GM18519 (cell line): ENCODE data around the gene CPNE1.
"Not testable (repeated sequence)": the region's sequence is repeated elsewhere in the genome, so short reads cannot be mapped to it uniquely, and the experiment has no call there.

ENCODE experiments used
- ATAC-seq: cut with Tn5 transposase; IDR thresholded peaks from one replicate; pipeline ENCODE4 v1.9.1; 2021; ENCODE audit warnings: mild to moderate bottlenecking, moderate library complexity; ENCODE audit not compliant: unreplicated experiment, low FRiP score

CPNE1 gene

GRCh38 chr20:35698298-35699126, 33.8 kb upstream of the CPNE1 start:
- no peak for ATAC-seq

GRCh38 chr20:35697696-35698297, 33.1 kb upstream of the CPNE1 start:
- ATAC-seq: no peak

GRCh38 chr20:35695978-35696377, 31.3 kb upstream of the CPNE1 start:
- ATAC-seq: no peak

GRCh38 chr20:35695245-35695749, 30.6 kb upstream of the CPNE1 start:
- no peak for ATAC-seq

- no peak for ATAC-seq
Observed at GRCh38 chr20:35690265-35690664, 25.6 kb upstream of the CPNE1 start.

GRCh38 chr20:35686872-35687271, 22.2 kb upstream of the CPNE1 start:
- not testable (repeated sequence) for ATAC-seq

- ATAC-seq: not testable (repeated sequence)
Observed at GRCh38 chr20:35685368-35685767, 20.7 kb upstream of the CPNE1 start.

- no peak for ATAC-seq
Observed at GRCh38 chr20:35681960-35682359, 17.3 kb upstream of the CPNE1 start.

GRCh38 chr20:35680452-35681183, 15.9 kb upstream of the CPNE1 start:
- no peak for ATAC-seq

GRCh38 chr20:35674921-35675320, 10.2 kb upstream of the CPNE1 start:
- no peak for ATAC-seq

GRCh38 chr20:35673884-35674283, 9.2 kb upstream of the CPNE1 start:
- ATAC-seq: no peak

GRCh38 chr20:35669681-35670080, 5.0 kb upstream of the CPNE1 start:
- ATAC-seq: no peak

- ATAC-seq: no peak
Observed at GRCh38 chr20:35669221-35669620, 4.5 kb upstream of the CPNE1 start.

GRCh38 chr20:35665949-35666288, 1.2 kb upstream of the CPNE1 start:
- no peak for ATAC-seq

GRCh38 chr20:35663516-35664465, 909 bp downstream of the CPNE1 start:
- no peak for ATAC-seq

- no peak for ATAC-seq
Observed at GRCh38 chr20:35662551-35662950, 2.1 kb downstream of the CPNE1 start.

GRCh38 chr20:35661908-35662307, 2.8 kb downstream of the CPNE1 start:
- no peak for ATAC-seq

- no peak for ATAC-seq
Observed at GRCh38 chr20:35661053-35661452, 3.6 kb downstream of the CPNE1 start.

GRCh38 chr20:35660122-35660937, 4.4 kb downstream of the CPNE1 start:
- ATAC-seq: no peak
